Measurements from ENCODE around the gene NKD2.

The NKD2 gene

GRCh38 chr5:1063661-1064382, 55.2 kb downstream of the NKD2 start:
- no peak overlapping the region for H3K4me3 Mint-ChIP-seq
- H3K36me3 Mint-ChIP-seq (ENCODE audit: insufficient read depth): peaks cover 16% of the 10 kb centered on the region
- H3K27me3 Mint-ChIP-seq: no peaks in the 10 kb centered on the region
- no peak overlapping the region for H3K27ac Mint-ChIP-seq
- H3K9me3 Mint-ChIP-seq: no peaks in the 10 kb centered on the region
- no peak for ATAC-seq (replicated peaks)
- no peaks in the 10 kb centered on the region for H3K4me1 Mint-ChIP-seq (ENCODE audit: low read depth in 2 of 2)
- DNase-seq: no peak

GRCh38 chr5:1064383-1065142, 56.0 kb downstream of the NKD2 start:
- H3K4me3 Mint-ChIP-seq: no peak overlapping the region
- ATAC-seq (replicated peaks): no peak
- H3K27ac Mint-ChIP-seq: no peak overlapping the region
- DNase-seq: no peak
- no peaks in the 10 kb centered on the region for H3K27me3 Mint-ChIP-seq
- H3K4me1 Mint-ChIP-seq (ENCODE audit: low read depth in 2 of 2): no peaks in the 10 kb centered on the region
- peaks cover 10% of the 10 kb centered on the region for H3K36me3 Mint-ChIP-seq (ENCODE audit: insufficient read depth)
- H3K9me3 Mint-ChIP-seq: no peaks in the 10 kb centered on the region

- Mint-ChIP-seq H3K27ac (peak overlapping the region in 1 of 2 donors; percentile 51), H3K36me3 (ENCODE audit: insufficient read depth) (peaks cover 10% of the 10 kb centered on the region), H3K4me1 (ENCODE audit: low read depth in 2 of 2) (no peaks in the 10 kb centered on the region), H3K4me3 (no peak overlapping the region), H3K27me3 (no peaks in the 10 kb centered on the region), H3K9me3 (no peaks in the 10 kb centered on the region)
- ATAC-seq (replicated peaks) (no peak), DNase-seq (no peak)
Measured at GRCh38 chr5:1065143-1065750, 56.6 kb downstream of the NKD2 start.

- Mint-ChIP-seq H3K4me3 (no peak overlapping the region), H3K4me1 (ENCODE audit: low read depth in 2 of 2) (no peaks in the 10 kb centered on the region), H3K27ac (peak overlapping the region in 1 of 2 donors; percentile 11), H3K27me3 (no peaks in the 10 kb centered on the region), H3K9me3 (no peaks in the 10 kb centered on the region), H3K36me3 (ENCODE audit: insufficient read depth) (peaks cover 10% of the 10 kb centered on the region)
- DNase-seq: no peak
- ATAC-seq (replicated peaks): no peak
Measured at GRCh38 chr5:1065891-1066650, 57.5 kb downstream of the NKD2 start.

- no peak for DNase-seq
- no peak overlapping the region for H3K4me3 Mint-ChIP-seq
- ATAC-seq (replicated peaks): no peak
- H3K27ac Mint-ChIP-seq: peak overlapping the region in 1 of 2 donors; percentile 30
- H3K4me1 Mint-ChIP-seq (ENCODE audit: low read depth in 2 of 2): no peaks in the 10 kb centered on the region
- no peaks in the 10 kb centered on the region for H3K9me3 Mint-ChIP-seq
- H3K27me3 Mint-ChIP-seq: no peaks in the 10 kb centered on the region
- peaks cover 10% of the 10 kb centered on the region for H3K36me3 Mint-ChIP-seq (ENCODE audit: insufficient read depth)
Measured at GRCh38 chr5:1066676-1067075, 58.1 kb downstream of the NKD2 start.

GRCh38 chr5:1067141-1068121, 58.8 kb downstream of the NKD2 start:
- Mint-ChIP-seq H3K4me3 (no peak overlapping the region), H3K27ac (peak overlapping the region in 1 of 2 donors; percentile 30), H3K9me3 (no peaks in the 10 kb centered on the region), H3K36me3 (ENCODE audit: insufficient read depth) (peaks cover 10% of the 10 kb centered on the region), H3K4me1 (ENCODE audit: low read depth in 2 of 2) (no peaks in the 10 kb centered on the region), H3K27me3 (no peaks in the 10 kb centered on the region)
- no peak for ATAC-seq (replicated peaks)
- no peak for DNase-seq

GRCh38 chr5:1068204-1068894, 59.7 kb downstream of the NKD2 start:
- H3K4me3 Mint-ChIP-seq: no peak overlapping the region
- H3K9me3 Mint-ChIP-seq: no peaks in the 10 kb centered on the region
- no peaks in the 10 kb centered on the region for H3K27me3 Mint-ChIP-seq
- no peaks in the 10 kb centered on the region for H3K4me1 Mint-ChIP-seq (ENCODE audit: low read depth in 2 of 2)
- no peak overlapping the region for H3K27ac Mint-ChIP-seq
- ATAC-seq (replicated peaks): no peak
- H3K36me3 Mint-ChIP-seq (ENCODE audit: insufficient read depth): peaks cover 10% of the 10 kb centered on the region
- DNase-seq: no peak

- Mint-ChIP-seq H3K36me3 (ENCODE audit: insufficient read depth) (peaks cover 13% of the 10 kb centered on the region), H3K27ac (no peak overlapping the region), H3K4me1 (ENCODE audit: low read depth in 2 of 2) (no peaks in the 10 kb centered on the region), H3K4me3 (no peak overlapping the region), H3K27me3 (no peaks in the 10 kb centered on the region), H3K9me3 (no peaks in the 10 kb centered on the region)
- DNase-seq (no peak), ATAC-seq (replicated peaks) (no peak)
Measured at GRCh38 chr5:1068895-1069719, 60.5 kb downstream of the NKD2 start.

GRCh38 chr5:1069720-1070088, 61.1 kb downstream of the NKD2 start:
- ATAC-seq (replicated peaks) (no peak), DNase-seq (no peak)
- H3K4me1 Mint-ChIP-seq (ENCODE audit: low read depth in 2 of 2): no peaks in the 10 kb centered on the region
- peaks cover 11% of the 10 kb centered on the region for H3K36me3 Mint-ChIP-seq (ENCODE audit: insufficient read depth)
- no peaks in the 10 kb centered on the region for H3K9me3 Mint-ChIP-seq
- no peak overlapping the region for H3K27ac Mint-ChIP-seq
- no peak overlapping the region for H3K4me3 Mint-ChIP-seq
- H3K27me3 Mint-ChIP-seq: no peaks in the 10 kb centered on the region

GRCh38 chr5:1073239-1074102, 64.9 kb downstream of the NKD2 start:
- DNase-seq (no peak), ATAC-seq (replicated peaks) (no peak)
- no peak overlapping the region for H3K4me3 Mint-ChIP-seq
- H3K4me1 Mint-ChIP-seq (ENCODE audit: low read depth in 2 of 2): no peaks in the 10 kb centered on the region
- H3K36me3 Mint-ChIP-seq (ENCODE audit: insufficient read depth): peaks cover 8% of the 10 kb centered on the region
- H3K9me3 Mint-ChIP-seq: no peaks in the 10 kb centered on the region
- no peaks in the 10 kb centered on the region for H3K27me3 Mint-ChIP-seq
- no peak overlapping the region for H3K27ac Mint-ChIP-seq

- Mint-ChIP-seq H3K27ac (no peak overlapping the region), H3K4me3 (no peak overlapping the region), H3K9me3 (no peaks in the 10 kb centered on the region), H3K4me1 (ENCODE audit: low read depth in 2 of 2) (no peaks in the 10 kb centered on the region), H3K36me3 (ENCODE audit: insufficient read depth) (peaks cover 8% of the 10 kb centered on the region), H3K27me3 (no peaks in the 10 kb centered on the region)
- DNase-seq: no peak
- ATAC-seq (replicated peaks): no peak
Measured at GRCh38 chr5:1074226-1074625, 65.6 kb downstream of the NKD2 start.

Measured in effector memory CD8-positive, alpha-beta T cell (primary cell).